ENCODE data around the gene EIF5AL1. TPM values are rescaled to one million over a fixed set of nuclear protein-coding genes. Genes with fewer than 3 reads are reported as not detected.
A peak's percentile ranks its signal among the peaks of the same experiment; 100 is the strongest.

The EIF5AL1 gene
- total and polyA plus RNA-seq, 2 of the 4 experiments (the other 2 are of a cell fraction): 1.1 to 1.4 TPM

- dilution Hi-C loops (cut with HindIII; ENCODE audit: low sequenced_read_pairs, unreplicated experiment): no loop called here
- no peak overlapping the region for H3K56ac ChIP-seq (ENCODE audit: extremely low read depth, insufficient read depth, low read length)
- CTCF ChIA-PET: no interaction called here
- no peak overlapping the region for H3K27ac ChIP-seq (ENCODE audit: insufficient read depth, low read length)
- H3K27me3 ChIP-seq (ENCODE audit: control insufficient read depth, insufficient read depth, low read length): peaks cover 1% of the 10 kb centered on the region; the same call in 1 of the 2 replicates
- intact Hi-C loops (cut with micrococcal nuclease): no loop called here
- H2AK9ac ChIP-seq (replicated peaks; ENCODE audit: low read depth, low read length, poor library complexity): no peak overlapping the region
- no peak overlapping the region for H2BK20ac ChIP-seq (ENCODE audit: low read depth, low read length)
- H3K4me3 ChIP-seq (ENCODE audit: insufficient read depth, low read depth, low read length): no peak overlapping the region
- no peak overlapping the region for H3K9ac ChIP-seq (ENCODE audit: low read depth, low read length)
- in situ Hi-C loops (cut with MboI; ENCODE audit: low sequenced_read_pairs): no loop called here
- no peak overlapping the region for H4K91ac ChIP-seq (ENCODE audit: insufficient read depth, low read depth, low read length)
- POLR2A ChIA-PET (ENCODE audit: unreplicated experiment): no interaction called here
- H3K9me3 ChIP-seq (ENCODE audit: control insufficient read depth, insufficient read depth, low read length): no peaks in the 10 kb centered on the region
- peaks cover 6% of the 10 kb centered on the region; the same call in 1 of the 2 replicates for H3K4me1 ChIP-seq (ENCODE audit: control insufficient read depth, insufficient read depth, low read length)
- H2BK15ac ChIP-seq (ENCODE audit: low read depth, low read length): no peak overlapping the region
- DNase-seq: no peak
- no peak for ATAC-seq (ENCODE audit: low read depth)
- TF ChIP-seq SMC3 (IDR thresholded peaks at IDR 0.05; ENCODE audit: low read depth, low read length): no peak
- no peak for TF ChIP-seq USF2 (IDR thresholded peaks at IDR 0.05; ENCODE audit: low read depth, low read length)
- peak; percentile 65 for TF ChIP-seq CEBPB (IDR thresholded peaks at IDR 0.05; ENCODE audit: low read depth, low read length)
- TF ChIP-seq RCOR1 (IDR thresholded peaks at IDR 0.05; ENCODE audit: insufficient replicate concordance, low read length): no peak
- H3K79me1 ChIP-seq (ENCODE audit: low read depth in 1 of 2, low read length in 2 of 2): no peaks in the 10 kb centered on the region
- H2BK5ac ChIP-seq (ENCODE audit: low read depth, low read length, poor library complexity, severe bottlenecking): no peak overlapping the region
- H3K18ac ChIP-seq (ENCODE audit: low read depth, low read length): no peak overlapping the region
- H4K8ac ChIP-seq (ENCODE audit: low read depth in 2 of 2, low read length in 2 of 2): no peak overlapping the region
- no peaks in the 10 kb centered on the region for H4K20me1 ChIP-seq (ENCODE audit: insufficient read depth, low read length)
- no peak overlapping the region for H3K4me2 ChIP-seq (ENCODE audit: low read depth, low read length)
- peaks cover 11% of the 10 kb centered on the region; the same call in 1 of the 2 replicates for H3K9me1 ChIP-seq (ENCODE audit: insufficient read depth, low read length)
- no peak overlapping the region for H2BK120ac ChIP-seq (ENCODE audit: low read depth, low read length)
- H3K23ac ChIP-seq (ENCODE audit: low read depth, low read length): no peak overlapping the region
- 100% methylated on average over 1 of the region's 5 CpGs; no CpG with 5 or more reads in 1 of the 2 experiments for WGBS, 2 experiments (ENCODE audit: extremely low coverage in 2 of 2, insufficient read length in 1 of 2)
- BruUV-seq (replicated peaks): no TSS peak
- H4K5ac ChIP-seq (ENCODE audit: low read depth, low read length): no peak overlapping the region
- no peaks in the 10 kb centered on the region for H3K36me3 ChIP-seq (ENCODE audit: control insufficient read depth, insufficient read depth, low read length)
- no peak overlapping the region for H3K14ac ChIP-seq (replicated peaks; ENCODE audit: low read depth, low read length)
- H3K4ac ChIP-seq (ENCODE audit: low read depth, low read length): 0 out of 2 replicates have a peak overlapping the region, but pooled peaks have one; percentile 2
- no peak overlapping the region for H2AFZ ChIP-seq (replicated peaks; ENCODE audit: low read length, poor library complexity)
- H2AK5ac ChIP-seq (ENCODE audit: low read depth, low read length): no peak overlapping the region
Measured at GRCh38 chr10:79472951-79473350, 39.4 kb upstream of the EIF5AL1 start.

Measured in IMR-90 (cell line).